NCI-H2107 (cell line): ENCODE data around the gene BMPR1A.

Experiments
- DNase-seq: peaks from one replicate; lab custom pipeline; 2025; lab: John Stamatoyannopoulos, UW

The BMPR1A gene

GRCh38 chr10:86956848-86957448 is 200.5 kb downstream of the BMPR1A start:
- no peak for DNase-seq

GRCh38 chr10:86957471-86958115 is 201.2 kb downstream of the BMPR1A start, which contains the start of gene MMRN2:
TSS of gene MMRN2 (minus strand) at chr10:86957615. CDS start at chr10:86957541, 74 bp downstream.
- no peak for DNase-seq

- DNase-seq = no peak
Measured at GRCh38 chr10:86958116-86958900, 201.9 kb downstream of the BMPR1A start, which contains the start of gene SNCG. TSS of gene SNCG (plus strand) at chr10:86958599. CDS start at chr10:86958698, 99 bp downstream.

- no peak for DNase-seq
Measured at GRCh38 chr10:86958901-86959736, 202.7 kb downstream of the BMPR1A start.

GRCh38 chr10:86959737-86960002 is 203.3 kb downstream of the BMPR1A start:
- DNase-seq = no peak

- no peak for DNase-seq
Measured at GRCh38 chr10:86960003-86960862, 203.8 kb downstream of the BMPR1A start.

- DNase-seq = no peak
Measured at GRCh38 chr10:86960863-86961434, 204.5 kb downstream of the BMPR1A start.

GRCh38 chr10:86961481-86962091 is 205.2 kb downstream of the BMPR1A start:
- no peak for DNase-seq

- DNase-seq = no peak
Measured at GRCh38 chr10:86962136-86962980, 205.9 kb downstream of the BMPR1A start.

- no peak for DNase-seq
Measured at GRCh38 chr10:86962981-86963310, 206.5 kb downstream of the BMPR1A start.

- DNase-seq = no peak
Measured at GRCh38 chr10:86963341-86963919, 207.0 kb downstream of the BMPR1A start.

- DNase-seq = no peak
Measured at GRCh38 chr10:86964061-86964846, 207.8 kb downstream of the BMPR1A start.

GRCh38 chr10:86964847-86965190 is 208.4 kb downstream of the BMPR1A start:
- DNase-seq = no peak

GRCh38 chr10:86965986-86966654 is 209.7 kb downstream of the BMPR1A start:
- DNase-seq = no peak

GRCh38 chr10:86967481-86967941 is 211.1 kb downstream of the BMPR1A start:
- no peak for DNase-seq

GRCh38 chr10:86968271-86968993 is 212.0 kb downstream of the BMPR1A start, which contains the start of gene ADIRF:
TSS of gene ADIRF (plus strand) at chr10:86968482. CDS start at chr10:86968545, 63 bp downstream.
- no peak for DNase-seq

- DNase-seq = no peak
Measured at GRCh38 chr10:86968994-86969355, 212.6 kb downstream of the BMPR1A start.
